ENCODE data around the gene CCDC59. TPM values are rescaled to one million over a fixed set of nuclear protein-coding genes. Genes with fewer than 3 reads are reported as not detected.
"Not testable (repeated sequence)": the region's sequence is repeated elsewhere in the genome, so short reads cannot be mapped to it uniquely, and the experiment has no call there.

CCDC59 gene
- polyA plus RNA-seq, 1 donor (not counting 4 experiments of a cell fraction or from before 2014, with no cell fraction given) = 29.5 TPM

GRCh38 chr12:82363990-82364389 is 5.8 kb upstream of the CCDC59 start:
- Histone ChIP-seq H4K20me1 (ENCODE audit: control insufficient read depth, extremely low read depth, insufficient read depth, low read length) (no peaks in the 10 kb centered on the region), H3K9ac (ENCODE audit: control insufficient read depth, extremely low read depth, insufficient read depth, low read length) (no peak overlapping the region), H3K4me3 (ENCODE audit: control insufficient read depth in 2 of 3, extremely low read depth in 1 of 3, insufficient read depth in 2 of 3, low read depth in 1 of 3, low read length in 3 of 3) (no peak overlapping the region), H3K9me3 (ENCODE audit: control insufficient read depth, low read depth, low read length) (no peaks in the 10 kb centered on the region), H3K36me3 (ENCODE audit: control insufficient read depth in 2 of 2, extremely low read depth in 1 of 2, insufficient read depth in 2 of 2, low read length in 2 of 2) (no peaks in the 10 kb centered on the region), H3K27me3 (ENCODE audit: control insufficient read depth, extremely low read depth, insufficient read depth, low read length) (no peaks in the 10 kb centered on the region), H3K4me1 (ENCODE audit: control insufficient read depth, extremely low read depth, insufficient read depth, low read length) (peaks cover 4% of the 10 kb centered on the region), H3K27ac (ENCODE audit: control insufficient read depth, insufficient read depth, low read length) (no peak overlapping the region), H2AFZ (ENCODE audit: control insufficient read depth, low read length) (no peak overlapping the region), H3K4me2 (ENCODE audit: control insufficient read depth, extremely low read depth, insufficient read depth, low read depth, low read length) (no peak overlapping the region), H3K9me1 (ENCODE audit: control insufficient read depth, extremely low read depth, insufficient read depth, low read length) (no peaks in the 10 kb centered on the region), H3K79me2 (ENCODE audit: control insufficient read depth, insufficient read depth, low read length) (no peaks in the 10 kb centered on the region)
- dilution Hi-C loops (cut with MboI; ENCODE audit: extremely low pct_ligation_motif_present, low sequenced_read_pairs) = no loop called here
- TF ChIP-seq, protein P1, sequence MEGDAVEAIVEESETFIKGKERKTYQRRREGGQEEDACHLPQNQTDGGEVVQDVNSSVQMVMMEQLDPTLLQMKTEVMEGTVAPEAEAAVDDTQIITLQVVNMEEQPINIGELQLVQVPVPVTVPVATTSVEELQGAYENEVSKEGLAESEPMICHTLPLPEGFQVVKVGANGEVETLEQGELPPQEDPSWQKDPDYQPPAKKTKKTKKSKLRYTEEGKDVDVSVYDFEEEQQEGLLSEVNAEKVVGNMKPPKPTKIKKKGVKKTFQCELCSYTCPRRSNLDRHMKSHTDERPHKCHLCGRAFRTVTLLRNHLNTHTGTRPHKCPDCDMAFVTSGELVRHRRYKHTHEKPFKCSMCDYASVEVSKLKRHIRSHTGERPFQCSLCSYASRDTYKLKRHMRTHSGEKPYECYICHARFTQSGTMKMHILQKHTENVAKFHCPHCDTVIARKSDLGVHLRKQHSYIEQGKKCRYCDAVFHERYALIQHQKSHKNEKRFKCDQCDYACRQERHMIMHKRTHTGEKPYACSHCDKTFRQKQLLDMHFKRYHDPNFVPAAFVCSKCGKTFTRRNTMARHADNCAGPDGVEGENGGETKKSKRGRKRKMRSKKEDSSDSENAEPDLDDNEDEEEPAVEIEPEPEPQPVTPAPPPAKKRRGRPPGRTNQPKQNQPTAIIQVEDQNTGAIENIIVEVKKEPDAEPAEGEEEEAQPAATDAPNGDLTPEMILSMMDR (optimal IDR thresholded peaks at IDR 0.05 in 1 of 3, IDR thresholded peaks at IDR 0.05 in 1 of 3, conservative IDR thresholded peaks at IDR 0.05 in 1 of 3; ENCODE audit: extremely low read depth in 1 of 3, insufficient read depth in 2 of 3, low read length in 3 of 3) = no peak
- TF ChIP-seq EZH2 (IDR thresholded peaks at IDR 0.05; ENCODE audit: low read length) = no peak
- no peak for FAIRE-seq
- no peak for DNase-seq (ENCODE audit: low read depth, low spot score)

- dilution Hi-C loops (cut with MboI; ENCODE audit: extremely low pct_ligation_motif_present, low sequenced_read_pairs) = no loop called here
- H3K9me3 ChIP-seq (ENCODE audit: control insufficient read depth, low read depth, low read length) = no peaks in the 10 kb centered on the region
- DNase-seq (ENCODE audit: low read depth, low spot score) = no peak
- no peak overlapping the region for H3K27ac ChIP-seq (ENCODE audit: control insufficient read depth, insufficient read depth, low read length)
- no peaks in the 10 kb centered on the region for H3K36me3 ChIP-seq (ENCODE audit: control insufficient read depth in 2 of 2, extremely low read depth in 1 of 2, insufficient read depth in 2 of 2, low read length in 2 of 2)
- H3K4me3 ChIP-seq (ENCODE audit: control insufficient read depth in 2 of 3, extremely low read depth in 1 of 3, insufficient read depth in 2 of 3, low read depth in 1 of 3, low read length in 3 of 3) = no peak overlapping the region
- no peaks in the 10 kb centered on the region for H3K27me3 ChIP-seq (ENCODE audit: control insufficient read depth, extremely low read depth, insufficient read depth, low read length)
- no peaks in the 10 kb centered on the region for H3K9me1 ChIP-seq (ENCODE audit: control insufficient read depth, extremely low read depth, insufficient read depth, low read length)
- no peaks in the 10 kb centered on the region for H4K20me1 ChIP-seq (ENCODE audit: control insufficient read depth, extremely low read depth, insufficient read depth, low read length)
- peaks cover 9% of the 10 kb centered on the region for H3K4me1 ChIP-seq (ENCODE audit: control insufficient read depth, extremely low read depth, insufficient read depth, low read length)
- H3K4me2 ChIP-seq (ENCODE audit: control insufficient read depth, extremely low read depth, insufficient read depth, low read depth, low read length) = no peak overlapping the region
- H3K79me2 ChIP-seq (ENCODE audit: control insufficient read depth, insufficient read depth, low read length) = peaks cover 16% of the 10 kb centered on the region
- H2AFZ ChIP-seq (ENCODE audit: control insufficient read depth, low read length) = no peak overlapping the region
- no peak for TF ChIP-seq EZH2 (IDR thresholded peaks at IDR 0.05; ENCODE audit: low read length)
- TF ChIP-seq, protein P1 (optimal IDR thresholded peaks at IDR 0.05 in 1 of 3, IDR thresholded peaks at IDR 0.05 in 1 of 3, conservative IDR thresholded peaks at IDR 0.05 in 1 of 3; ENCODE audit: extremely low read depth in 1 of 3, insufficient read depth in 2 of 3, low read length in 3 of 3) = no peak
- H3K9ac ChIP-seq (ENCODE audit: control insufficient read depth, extremely low read depth, insufficient read depth, low read length) = no peak overlapping the region
- FAIRE-seq = no peak
Measured at GRCh38 chr12:82361461-82361915, 3.3 kb upstream of the CCDC59 start.

- peaks cover 23% of the 10 kb centered on the region for H3K79me2 ChIP-seq (ENCODE audit: control insufficient read depth, insufficient read depth, low read length)
- H3K27me3 ChIP-seq (ENCODE audit: control insufficient read depth, extremely low read depth, insufficient read depth, low read length); H3K4me2 ChIP-seq (ENCODE audit: control insufficient read depth, extremely low read depth, insufficient read depth, low read depth, low read length); H4K20me1 ChIP-seq (ENCODE audit: control insufficient read depth, extremely low read depth, insufficient read depth, low read length); H3K9me3 ChIP-seq (ENCODE audit: control insufficient read depth, low read depth, low read length); H3K27ac ChIP-seq (ENCODE audit: control insufficient read depth, insufficient read depth, low read length); H3K4me3 ChIP-seq (ENCODE audit: control insufficient read depth in 2 of 3, extremely low read depth in 1 of 3, insufficient read depth in 2 of 3, low read depth in 1 of 3, low read length in 3 of 3); dilution Hi-C loops (cut with MboI; ENCODE audit: extremely low pct_ligation_motif_present, low sequenced_read_pairs); DNase-seq (ENCODE audit: low read depth, low spot score); H3K9me1 ChIP-seq (ENCODE audit: control insufficient read depth, extremely low read depth, insufficient read depth, low read length); H3K9ac ChIP-seq (ENCODE audit: control insufficient read depth, extremely low read depth, insufficient read depth, low read length); FAIRE-seq; H2AFZ ChIP-seq (ENCODE audit: control insufficient read depth, low read length); H3K36me3 ChIP-seq (ENCODE audit: control insufficient read depth in 2 of 2, extremely low read depth in 1 of 2, insufficient read depth in 2 of 2, low read length in 2 of 2); H3K4me1 ChIP-seq (ENCODE audit: control insufficient read depth, extremely low read depth, insufficient read depth, low read length): not testable (repeated sequence)
Measured at GRCh38 chr12:82360834-82361233, 2.6 kb upstream of the CCDC59 start.

Measured in keratinocyte (primary cell).